Stomach (tissue), 4 donors: ENCODE results near the gene ZFP64.

ENCODE experiments used
- POLR2AphosphoS5 ChIP-seq, 3 donors: sonication (generic); formaldehyde crosslinking; IDR thresholded peaks; one replicate each; pipeline ENCODE4 v1.6.1; 2016; ENCODE audit warnings: antibody characterized with exemption in 3 of 3
- TF ChIP-seq, protein P1 (sequence below), 7 experiments: fragments of 450-650 bp in 4 of 7; fragments of 200-600 bp in 3 of 7; sonication (generic) in 3 of 7; IDR thresholded peaks; one replicate each; pipeline ENCODE4 v1.5.1; 2016 to 2019; ENCODE audit warnings: antibody characterized with exemption in 7 of 7, control low read depth in 2 of 7, mild to moderate bottlenecking in 1 of 7

- TF ChIP-seq, protein P1, sequence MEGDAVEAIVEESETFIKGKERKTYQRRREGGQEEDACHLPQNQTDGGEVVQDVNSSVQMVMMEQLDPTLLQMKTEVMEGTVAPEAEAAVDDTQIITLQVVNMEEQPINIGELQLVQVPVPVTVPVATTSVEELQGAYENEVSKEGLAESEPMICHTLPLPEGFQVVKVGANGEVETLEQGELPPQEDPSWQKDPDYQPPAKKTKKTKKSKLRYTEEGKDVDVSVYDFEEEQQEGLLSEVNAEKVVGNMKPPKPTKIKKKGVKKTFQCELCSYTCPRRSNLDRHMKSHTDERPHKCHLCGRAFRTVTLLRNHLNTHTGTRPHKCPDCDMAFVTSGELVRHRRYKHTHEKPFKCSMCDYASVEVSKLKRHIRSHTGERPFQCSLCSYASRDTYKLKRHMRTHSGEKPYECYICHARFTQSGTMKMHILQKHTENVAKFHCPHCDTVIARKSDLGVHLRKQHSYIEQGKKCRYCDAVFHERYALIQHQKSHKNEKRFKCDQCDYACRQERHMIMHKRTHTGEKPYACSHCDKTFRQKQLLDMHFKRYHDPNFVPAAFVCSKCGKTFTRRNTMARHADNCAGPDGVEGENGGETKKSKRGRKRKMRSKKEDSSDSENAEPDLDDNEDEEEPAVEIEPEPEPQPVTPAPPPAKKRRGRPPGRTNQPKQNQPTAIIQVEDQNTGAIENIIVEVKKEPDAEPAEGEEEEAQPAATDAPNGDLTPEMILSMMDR (IDR thresholded peaks at IDR 0.05): no peak
- peak in 1 of 3 donors; percentile 36 for TF ChIP-seq POLR2AphosphoS5 (IDR thresholded peaks at IDR 0.05)
Observed at GRCh38 chr20:52231230-52231746, 39.7 kb upstream of the ZFP64 start.
